ENCODE results near the gene KRI1.

- TF ChIP-seq, protein P1, sequence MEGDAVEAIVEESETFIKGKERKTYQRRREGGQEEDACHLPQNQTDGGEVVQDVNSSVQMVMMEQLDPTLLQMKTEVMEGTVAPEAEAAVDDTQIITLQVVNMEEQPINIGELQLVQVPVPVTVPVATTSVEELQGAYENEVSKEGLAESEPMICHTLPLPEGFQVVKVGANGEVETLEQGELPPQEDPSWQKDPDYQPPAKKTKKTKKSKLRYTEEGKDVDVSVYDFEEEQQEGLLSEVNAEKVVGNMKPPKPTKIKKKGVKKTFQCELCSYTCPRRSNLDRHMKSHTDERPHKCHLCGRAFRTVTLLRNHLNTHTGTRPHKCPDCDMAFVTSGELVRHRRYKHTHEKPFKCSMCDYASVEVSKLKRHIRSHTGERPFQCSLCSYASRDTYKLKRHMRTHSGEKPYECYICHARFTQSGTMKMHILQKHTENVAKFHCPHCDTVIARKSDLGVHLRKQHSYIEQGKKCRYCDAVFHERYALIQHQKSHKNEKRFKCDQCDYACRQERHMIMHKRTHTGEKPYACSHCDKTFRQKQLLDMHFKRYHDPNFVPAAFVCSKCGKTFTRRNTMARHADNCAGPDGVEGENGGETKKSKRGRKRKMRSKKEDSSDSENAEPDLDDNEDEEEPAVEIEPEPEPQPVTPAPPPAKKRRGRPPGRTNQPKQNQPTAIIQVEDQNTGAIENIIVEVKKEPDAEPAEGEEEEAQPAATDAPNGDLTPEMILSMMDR (conservative IDR thresholded peaks at IDR 0.05) = no peak
- TF ChIP-seq EZH2 (IDR thresholded peaks at IDR 0.05; ENCODE audit: low read depth) = no peak
Observed at GRCh38 chr19:10577951-10578350, 12.1 kb upstream of the KRI1 start.
